ENCODE data around the gene TUBGCP3. TPM values are rescaled to one million over a fixed set of nuclear protein-coding genes. Genes with fewer than 3 reads are reported as not detected.
"Not testable (repeated sequence)": the region's sequence is repeated elsewhere in the genome, so short reads cannot be mapped to it uniquely, and the experiment has no call there.

TUBGCP3 gene
- total and polyA plus RNA-seq, 7 donors = 7.4 to 15.3 (median 13.1) TPM

DNA sequence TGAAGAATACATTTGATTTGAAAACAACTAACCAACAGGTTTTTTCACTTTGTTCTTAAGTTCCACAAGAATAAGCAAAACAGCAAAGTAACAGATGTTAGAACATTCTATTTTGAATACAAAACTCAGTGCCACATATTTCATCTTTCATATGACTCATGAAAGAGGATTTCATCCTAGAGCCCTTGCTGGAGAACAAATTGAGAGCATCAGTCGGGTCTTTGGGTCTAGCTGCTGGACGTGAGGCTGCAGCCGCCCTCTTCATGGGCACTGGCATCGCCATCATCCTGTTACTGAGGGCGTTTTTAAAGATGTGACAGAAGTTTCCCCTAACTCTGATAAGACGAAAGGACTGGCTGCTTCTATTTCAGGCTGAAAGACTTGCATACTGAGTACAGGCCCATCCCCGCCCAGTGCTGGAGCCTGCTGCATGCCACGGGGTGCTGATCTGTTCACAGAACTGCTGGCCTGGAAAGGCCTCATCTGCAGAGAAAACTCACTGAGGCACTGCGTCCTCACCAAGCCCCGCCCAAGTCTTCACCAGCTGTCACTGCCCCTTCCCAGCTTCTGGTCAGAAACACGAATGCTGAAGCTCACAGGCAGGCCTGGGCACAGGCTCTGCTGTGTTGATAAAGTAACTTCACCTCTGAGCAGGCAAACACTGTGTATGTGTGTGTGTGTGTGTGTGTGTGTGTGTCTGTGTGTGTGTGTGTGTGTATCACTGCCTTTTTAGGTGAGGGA, 101.4 kb downstream of the TUBGCP3 start:
- 89 to 91% (median 90%) methylated on average over 11 of the region's 11 CpGs for WGBS, 3 donors

DNA sequence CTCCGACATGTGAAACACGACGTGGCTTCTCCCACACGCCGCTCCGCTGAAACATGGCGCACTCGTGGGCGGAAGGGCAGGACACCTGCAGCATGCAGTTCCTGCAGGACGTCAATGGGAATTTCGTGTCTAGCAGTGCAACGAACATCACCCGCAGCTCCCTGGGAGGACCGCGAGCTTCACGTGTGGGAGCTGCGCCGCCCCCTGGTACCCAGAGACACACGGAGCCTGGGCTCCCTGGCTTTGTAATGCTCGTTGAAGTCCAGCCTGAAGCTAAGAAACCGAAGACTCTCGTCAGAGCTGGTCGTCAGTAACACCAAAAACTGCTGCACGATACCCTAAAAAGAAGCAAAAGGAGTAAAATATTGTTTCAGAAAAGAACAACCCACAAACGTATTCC, 102.1 kb downstream of the TUBGCP3 start:
- H3K9me3 ChIP-seq; H3K27ac ChIP-seq; DNase-seq; ATAC-seq; H3K4me1 ChIP-seq; H3K27me3 ChIP-seq (ENCODE audit: insufficient read depth in 3 of 3, low read length in 2 of 3); intact Hi-C loops (cut with DNase I); H3K4me3 ChIP-seq: not testable (repeated sequence)
- peaks cover 0 to 40% of the 10 kb centered on the region in 2 donors for H3K36me3 ChIP-seq (ENCODE audit: insufficient read depth in 1 of 2, low read depth in 1 of 2)
- WGBS, 3 donors = 96 to 97% (median 97%) methylated on average over 13 to 23 of the region's 25 CpGs

More for the DNA sequence above, 101.4 kb downstream of the TUBGCP3 start:
- ATAC-seq (no peak), DNase-seq (no peak)
- no peak overlapping the region for H3K4me3 ChIP-seq
- TF ChIP-seq, protein P1, sequence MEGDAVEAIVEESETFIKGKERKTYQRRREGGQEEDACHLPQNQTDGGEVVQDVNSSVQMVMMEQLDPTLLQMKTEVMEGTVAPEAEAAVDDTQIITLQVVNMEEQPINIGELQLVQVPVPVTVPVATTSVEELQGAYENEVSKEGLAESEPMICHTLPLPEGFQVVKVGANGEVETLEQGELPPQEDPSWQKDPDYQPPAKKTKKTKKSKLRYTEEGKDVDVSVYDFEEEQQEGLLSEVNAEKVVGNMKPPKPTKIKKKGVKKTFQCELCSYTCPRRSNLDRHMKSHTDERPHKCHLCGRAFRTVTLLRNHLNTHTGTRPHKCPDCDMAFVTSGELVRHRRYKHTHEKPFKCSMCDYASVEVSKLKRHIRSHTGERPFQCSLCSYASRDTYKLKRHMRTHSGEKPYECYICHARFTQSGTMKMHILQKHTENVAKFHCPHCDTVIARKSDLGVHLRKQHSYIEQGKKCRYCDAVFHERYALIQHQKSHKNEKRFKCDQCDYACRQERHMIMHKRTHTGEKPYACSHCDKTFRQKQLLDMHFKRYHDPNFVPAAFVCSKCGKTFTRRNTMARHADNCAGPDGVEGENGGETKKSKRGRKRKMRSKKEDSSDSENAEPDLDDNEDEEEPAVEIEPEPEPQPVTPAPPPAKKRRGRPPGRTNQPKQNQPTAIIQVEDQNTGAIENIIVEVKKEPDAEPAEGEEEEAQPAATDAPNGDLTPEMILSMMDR (IDR thresholded peaks at IDR 0.05) = no peak
- H3K4me1 ChIP-seq = no peaks in the 10 kb centered on the region
- no peaks in the 10 kb centered on the region for H3K27me3 ChIP-seq (ENCODE audit: insufficient read depth in 3 of 3, low read length in 2 of 3)
- no peak overlapping the region for H3K27ac ChIP-seq
- peaks cover 0 to 40% of the 10 kb centered on the region in 2 donors for H3K36me3 ChIP-seq (ENCODE audit: insufficient read depth in 1 of 2, low read depth in 1 of 2)
- intact Hi-C loops (cut with DNase I) = no loop called here
- H3K9me3 ChIP-seq = no peaks in the 10 kb centered on the region

DNA sequence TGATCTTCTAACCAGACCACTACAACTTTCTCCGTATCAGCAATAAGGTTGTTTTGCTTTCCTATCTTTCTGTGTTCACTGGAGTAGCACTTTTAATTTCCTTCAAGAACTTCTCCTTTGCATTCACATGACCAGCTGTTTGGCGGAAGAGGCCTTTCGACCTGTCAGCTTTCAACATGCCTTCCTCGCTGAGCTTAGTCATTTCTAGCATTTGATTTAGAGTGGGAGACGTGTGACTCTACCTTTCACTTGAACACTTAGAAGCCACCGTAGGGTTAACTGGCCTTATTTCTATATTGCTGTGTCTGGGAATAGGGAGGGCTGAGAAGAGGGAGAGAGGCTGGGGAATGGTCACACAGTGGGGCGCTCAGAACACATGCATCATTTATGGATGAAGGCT, 104.7 kb downstream of the TUBGCP3 start:
- Histone ChIP-seq H3K36me3 (ENCODE audit: insufficient read depth in 1 of 2, low read depth in 1 of 2) (peaks cover 0 to 33% of the 10 kb centered on the region in 2 donors), H3K4me3 (no peak overlapping the region), H3K27ac (no peak overlapping the region), H3K27me3 (ENCODE audit: insufficient read depth in 3 of 3, low read length in 2 of 3) (no peaks in the 10 kb centered on the region), H3K4me1 (no peaks in the 10 kb centered on the region), H3K9me3 (peaks cover 8% of the 10 kb centered on the region)
- intact Hi-C loops (cut with DNase I) = no loop called here
- TF ChIP-seq, protein P1 (IDR thresholded peaks at IDR 0.05) = no peak
- ATAC-seq (no peak), DNase-seq (no peak)
- WGBS, 3 donors = 94 to 96% (median 96%) methylated on average over 7 of the region's 7 CpGs

DNA sequence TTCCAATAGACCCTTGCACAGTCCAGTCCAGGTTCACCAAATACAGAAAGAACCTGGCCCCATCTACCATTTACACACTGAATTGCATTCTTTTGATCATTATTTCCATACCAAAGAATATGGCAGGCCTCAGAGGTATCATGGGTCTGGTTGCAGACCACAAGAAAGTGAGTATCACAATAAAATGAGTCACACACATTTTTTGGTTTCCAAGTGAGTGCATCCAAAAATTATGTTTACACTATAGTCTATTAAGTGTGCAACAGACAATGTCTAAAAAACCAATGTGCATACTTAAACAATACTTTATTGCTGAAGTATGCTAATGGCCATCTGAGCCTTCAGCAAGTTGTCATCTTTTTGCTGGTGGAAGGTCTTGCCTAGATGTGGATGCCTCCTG, 106.5 kb downstream of the TUBGCP3 start:
- H3K4me1 ChIP-seq = no peaks in the 10 kb centered on the region
- H3K36me3 ChIP-seq (ENCODE audit: insufficient read depth in 1 of 2, low read depth in 1 of 2) = peaks cover 0 to 22% of the 10 kb centered on the region in 2 donors
- H3K4me3 ChIP-seq = no peak overlapping the region
- no peaks in the 10 kb centered on the region for H3K27me3 ChIP-seq (ENCODE audit: insufficient read depth in 3 of 3, low read length in 2 of 3)
- H3K27ac ChIP-seq = no peak overlapping the region
- no peak for ATAC-seq
- peaks cover 8% of the 10 kb centered on the region for H3K9me3 ChIP-seq
- no peak for DNase-seq
- intact Hi-C loops (cut with DNase I) = no loop called here
- TF ChIP-seq, protein P1 (IDR thresholded peaks at IDR 0.05) = no peak

DNA sequence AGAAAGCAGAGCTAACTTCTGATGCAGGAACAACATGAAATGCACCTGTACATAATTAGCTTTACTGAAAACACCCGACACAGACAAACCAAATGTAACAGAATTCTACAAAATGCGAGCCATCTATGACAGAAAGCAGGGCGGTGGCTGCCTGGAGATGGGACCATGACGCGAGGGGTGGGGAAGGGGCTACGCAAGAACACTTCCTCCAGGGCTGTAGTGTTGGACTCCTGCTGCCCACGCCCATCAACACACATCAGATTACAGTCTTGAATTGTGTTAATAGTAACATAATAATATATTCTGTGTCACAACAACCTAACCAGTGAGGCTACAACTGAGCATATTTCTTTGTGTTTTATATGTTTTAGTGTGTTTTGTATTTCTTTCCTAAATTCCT, 108.6 kb downstream of the TUBGCP3 start:
- no peak for ATAC-seq
- 90 to 97% (median 92%) methylated on average over 7 of the region's 7 CpGs for WGBS, 3 donors

More for the DNA sequence above, 108.6 kb downstream of the TUBGCP3 start:
- no peak for DNase-seq
- TF ChIP-seq, protein P1 (IDR thresholded peaks at IDR 0.05) = no peak
- intact Hi-C loops (cut with DNase I) = no loop called here
- Histone ChIP-seq H3K9me3 (peaks cover 8% of the 10 kb centered on the region), H3K27me3 (ENCODE audit: insufficient read depth in 3 of 3, low read length in 2 of 3) (no peaks in the 10 kb centered on the region), H3K4me3 (no peak overlapping the region), H3K27ac (no peak overlapping the region), H3K4me1 (no peaks in the 10 kb centered on the region), H3K36me3 (ENCODE audit: insufficient read depth in 1 of 2, low read depth in 1 of 2) (peaks cover 0 to 3% of the 10 kb centered on the region in 2 donors)
